Right lobe of liver (tissue), 6 donors: ENCODE data around the gene GPBAR1. TPM values are rescaled to one million over a fixed set of nuclear protein-coding genes. Genes with fewer than 3 reads are reported as not detected.

Experiments used
- ATAC-seq, 4 donors: fragments of 200-7000 bp; cut with Tn5 transposase; one replicate each; pipeline ENCODE4 v1.9.1; 2020; ENCODE audit warnings: mild to moderate bottlenecking in 4 of 4, moderate library complexity in 4 of 4
- DNase-seq, 3 donors: peaks; one replicate each; pipeline ENCODE4 v3.0.0-alpha.2; 2020
- H3K27ac ChIP-seq, 3 donors: fragments of 200-600 bp; one replicate each; pipeline ENCODE4 v1.8.0; 2022
- H3K27me3 ChIP-seq, 2 donors: fragments of 200-600 bp; one replicate each; pipeline ENCODE4 v1.8.0; 2022
- H3K36me3 ChIP-seq, 4 donors: fragments of 200-600 bp; sonication (generic) in 1 of 4; one replicate each; pipeline versions ENCODE4 v1.5.1 to v1.8.0; 2017 to 2022; ENCODE audit warnings: control low read depth in 1 of 4
- H3K4me1 ChIP-seq, 4 donors: fragments of 200-600 bp; sonication (generic) in 1 of 4; one replicate each; pipeline versions ENCODE4 v1.5.1 to v1.8.0; 2017 to 2022; ENCODE audit warnings: control low read depth in 1 of 4
- H3K4me3 ChIP-seq, 3 donors: fragments of 200-600 bp; one replicate each; pipeline ENCODE4 v1.8.0; 2022
- H3K9me3 ChIP-seq, 4 donors: fragments of 200-600 bp; sonication (generic) in 1 of 4; one replicate each; pipeline versions ENCODE4 v1.5.1 to v1.8.0; 2017 to 2022; ENCODE audit warnings: control low read depth in 1 of 4
- CTCF ChIP-seq, 4 donors: fragments of 200-600 bp in 3 of 4; fragments of 450-650 bp in 1 of 4; IDR thresholded peaks; one replicate each; pipeline versions ENCODE4 v1.5.1 to v1.8.0; 2016 to 2022; ENCODE audit warnings: antibody characterized with exemption in 4 of 4, mild to moderate bottlenecking in 2 of 4
- POLR2A ChIP-seq: fragments of 450-650 bp; IDR thresholded peaks from one replicate; pipeline ENCODE4 v1.6.1; 2017; ENCODE audit warnings: antibody characterized with exemption, mild to moderate bottlenecking
- WGBS: methylation state at CpG from one replicate; pipeline ENCODE4 v1.1.6; 2018; ENCODE audit warnings: low coverage, low lambda C conversion rate; ENCODE audit not compliant: insufficient coverage; ENCODE audit errors: missing lambda C conversion rate; 5-methylcytosine and 5-hydroxymethylcytosine counted together
- intact Hi-C, 2 donors: fragments of 100-400 bp; cut with DNase I; formaldehyde crosslinking; loops; one replicate each; pipeline versions ENCODE4 v1.11.2 to v1.14.1; 2022
- total RNA-seq, 6 experiments: library from RNA; depleted of rRNA in 2 of 6; stranded (reverse); fragments of >200 nt in 2 of 6; fragmentation: NEBNext Ultra II Directional in 3 of 6; extraction: Animal tissue kit (Norgen Biotek cat#: 25700) in 3 of 6; gene quantifications; one replicate each; pipeline versions ENCODE4 v1.1.0 to v1.2.4, GENCODE V29; 2016 to 2023
- donor health status: DM: no; HTN: yes; CAD: no.
- donor health status: DM: no; HTN: no; CAD: no.
- donor health status: DM: no; HTN: no; CAD: no.
- donor health status: DM: no; HTN: yes; CAD: no.
- donor health status: DM: no; HTN: yes; CAD: no.

GPBAR1 gene
- total RNA-seq, 6 experiments from 2014 or later = 0.56 to 3.2 (median 0.94) TPM

GRCh38 chr2:218223046-218223445 is 37.8 kb upstream of the GPBAR1 start:
- Histone ChIP-seq H3K27me3 (no peaks in the 10 kb centered on the region), H3K4me3 (no peak overlapping the region), H3K9me3 (no peaks in the 10 kb centered on the region), H3K27ac (no peak overlapping the region), H3K36me3 (peaks cover 0 to 40% (median 5%) of the 10 kb centered on the region in 4 donors), H3K4me1 (peaks cover 0 to 32% (median 6%) of the 10 kb centered on the region in 4 donors)
- intact Hi-C loops = no loop called here
- no peak for DNase-seq
- TF ChIP-seq POLR2A (no peak), CTCF (IDR thresholded peaks at IDR 0.05) (no peak)
- peak in 1 of 4 donors; percentile 33 for ATAC-seq
- 52% methylated on average over 5 of the region's 5 CpGs for WGBS

GRCh38 chr2:218224186-218224585 is 36.6 kb upstream of the GPBAR1 start:
- ATAC-seq (no peak), DNase-seq (no peak)
- Histone ChIP-seq H3K27ac (no peak overlapping the region), H3K9me3 (no peaks in the 10 kb centered on the region), H3K27me3 (no peaks in the 10 kb centered on the region), H3K4me3 (no peak overlapping the region), H3K36me3 (peaks cover 0 to 51% (median 10%) of the 10 kb centered on the region in 4 donors), H3K4me1 (peaks cover 0 to 21% (median 3%) of the 10 kb centered on the region in 4 donors)
- 86% methylated on average over 1 of the region's 1 CpG for WGBS
- TF ChIP-seq CTCF (IDR thresholded peaks at IDR 0.05) (no peak), POLR2A (no peak)
- intact Hi-C loops = no loop called here

GRCh38 chr2:218226903-218227302 is 33.9 kb upstream of the GPBAR1 start:
- no peaks in the 10 kb centered on the region for H3K27me3 ChIP-seq
- no peak for TF ChIP-seq CTCF (IDR thresholded peaks at IDR 0.05)
- no peak for TF ChIP-seq POLR2A
- H3K36me3 ChIP-seq = peaks cover 0 to 59% (median 17%) of the 10 kb centered on the region in 4 donors
- no peak overlapping the region for H3K27ac ChIP-seq
- H3K4me3 ChIP-seq = no peak overlapping the region
- 78% methylated on average over 3 of the region's 3 CpGs for WGBS
- no peak for ATAC-seq
- no peaks in the 10 kb centered on the region for H3K9me3 ChIP-seq
- intact Hi-C loops = no loop called here
- DNase-seq = no peak
- H3K4me1 ChIP-seq = peaks cover 0 to 20% (median 1%) of the 10 kb centered on the region in 4 donors

- Histone ChIP-seq H3K4me1 (peaks cover 0 to 11% (median 1%) of the 10 kb centered on the region in 4 donors), H3K9me3 (no peaks in the 10 kb centered on the region), H3K27ac (peak overlapping the region; percentile 19 to 48 (median 23)), H3K27me3 (no peaks in the 10 kb centered on the region), H3K4me3 (no peak overlapping the region), H3K36me3 (peaks cover 0 to 59% (median 18%) of the 10 kb centered on the region in 4 donors)
- intact Hi-C loops = no loop called here
- DNase-seq (no peak), ATAC-seq (no peak)
- no peak for TF ChIP-seq CTCF (IDR thresholded peaks at IDR 0.05)
- TF ChIP-seq POLR2A = no peak
- WGBS = 81% methylated on average over 6 of the region's 6 CpGs
Observed at GRCh38 chr2:218228366-218229090, 32.3 kb upstream of the GPBAR1 start.
